Breast epithelium (tissue), 4 donors: ENCODE data around the gene NAV2. TPM values are rescaled to one million over a fixed set of nuclear protein-coding genes. Genes with fewer than 3 reads are reported as not detected.

Experiments used
- DNase-seq, 2 donors: peaks; one replicate each; pipeline ENCODE4 v3.0.0-alpha.2; 2019; ENCODE audit warnings: low spot score in 2 of 2
- H3K27ac ChIP-seq, 2 donors: fragments of 200-600 bp; sonication (generic) in 1 of 2; one replicate each; pipeline ENCODE4 v1.5.1; 2016 to 2019; ENCODE audit warnings: mild to moderate bottlenecking in 1 of 2
- H3K27me3 ChIP-seq, 2 donors: fragments of 200-600 bp; sonication (generic) in 1 of 2; one replicate each; pipeline versions ENCODE4 v1.5.1 to v1.6.0; 2017 to 2019; ENCODE audit warnings: control low read depth in 1 of 2, mild to moderate bottlenecking in 1 of 2
- H3K36me3 ChIP-seq: fragments of 200-600 bp; one replicate; pipeline ENCODE4 v1.5.1; 2019
- H3K4me1 ChIP-seq, 2 donors: fragments of 200-600 bp; sonication (generic); one replicate each; pipeline ENCODE4 v1.5.1; 2016 to 2019; ENCODE audit warnings: control low read depth in 1 of 2
- H3K4me3 ChIP-seq, 3 donors: fragments of 200-600 bp; sonication (generic); 1 replicate in 2 of 3; 2 replicates in 1 of 3; pipeline ENCODE4 v1.5.1; 2016 to 2019; ENCODE audit warnings: mild to moderate bottlenecking in 3 of 3, moderate library complexity in 2 of 3
- H3K9me3 ChIP-seq, 2 donors: fragments of 200-600 bp; sonication (generic) in 1 of 2; one replicate each; pipeline ENCODE4 v1.5.1; 2016 to 2019; ENCODE audit warnings: control low read depth in 1 of 2
- CTCF ChIP-seq, 3 donors: fragments of 450-650 bp; IDR thresholded peaks; one replicate each; pipeline ENCODE4 v1.5.1; 2016 to 2017; ENCODE audit warnings: antibody characterized with exemption in 3 of 3, mild to moderate bottlenecking in 3 of 3, moderate library complexity in 3 of 3
- POLR2A ChIP-seq: fragments of 450-650 bp; IDR thresholded peaks from one replicate; pipeline ENCODE4 v1.6.1; 2016; ENCODE audit warnings: antibody characterized with exemption, mild to moderate bottlenecking, moderate library complexity
- POLR2AphosphoS5 ChIP-seq, 3 donors: sonication (generic); formaldehyde crosslinking; IDR thresholded peaks; one replicate each; pipeline ENCODE4 v1.6.1; 2017; ENCODE audit warnings: antibody characterized with exemption in 3 of 3
- intact Hi-C: fragments of 100-400 bp; cut with DNase I; formaldehyde crosslinking; loops from one replicate; pipeline ENCODE4 v1.15.1; 2023; ENCODE audit warnings: low total_unique reads
- total RNA-seq, 3 donors: library from RNA; depleted of rRNA; stranded (reverse); fragments of >200 nt; gene quantifications; one replicate each; pipeline ENCODE4 v1.1.0, GENCODE V29; 2016

NAV2 gene
- total RNA-seq, 3 donors from 2014 or later, result 28.2 to 61.8 (median 31.4) TPM

- no peak for DNase-seq
- H3K27me3 ChIP-seq, result no peaks in the 10 kb centered on the region
- H3K4me1 ChIP-seq, result peaks cover 0 to 14% of the 10 kb centered on the region in 2 donors
- no peak overlapping the region for H3K27ac ChIP-seq
- intact Hi-C loops, result no loop called here
- no peaks in the 10 kb centered on the region for H3K9me3 ChIP-seq
- TF ChIP-seq POLR2A (no peak), POLR2AphosphoS5 (IDR thresholded peaks at IDR 0.05) (no peak), CTCF (IDR thresholded peaks at IDR 0.05) (no peak)
- no peaks in the 10 kb centered on the region for H3K36me3 ChIP-seq
- H3K4me3 ChIP-seq, result no peak overlapping the region
Measured at GRCh38 chr11:19812096-19812495, 99.5 kb downstream of the NAV2 start.

GRCh38 chr11:19812710-19813109 is 100.1 kb downstream of the NAV2 start:
- Histone ChIP-seq H3K27ac (no peak overlapping the region), H3K27me3 (no peaks in the 10 kb centered on the region), H3K9me3 (no peaks in the 10 kb centered on the region), H3K4me1 (peaks cover 0 to 14% of the 10 kb centered on the region in 2 donors), H3K36me3 (no peaks in the 10 kb centered on the region), H3K4me3 (no peak overlapping the region)
- TF ChIP-seq POLR2A, result no peak
- no peak for TF ChIP-seq CTCF (IDR thresholded peaks at IDR 0.05)
- no peak for TF ChIP-seq POLR2AphosphoS5 (IDR thresholded peaks at IDR 0.05)
- DNase-seq, result no peak
- intact Hi-C loops, result no loop called here

GRCh38 chr11:19813158-19813879 is 100.7 kb downstream of the NAV2 start:
- no peaks in the 10 kb centered on the region for H3K36me3 ChIP-seq
- TF ChIP-seq POLR2AphosphoS5 (IDR thresholded peaks at IDR 0.05) (no peak), POLR2A (no peak), CTCF (IDR thresholded peaks at IDR 0.05) (no peak)
- H3K27me3 ChIP-seq, result no peaks in the 10 kb centered on the region
- peaks cover 0 to 14% of the 10 kb centered on the region in 2 donors for H3K4me1 ChIP-seq
- H3K4me3 ChIP-seq, result no peak overlapping the region
- DNase-seq, result no peak
- intact Hi-C loops, result no loop called here
- no peaks in the 10 kb centered on the region for H3K9me3 ChIP-seq
- H3K27ac ChIP-seq, result peak overlapping the region; percentile 3 to 65

- H3K27me3 ChIP-seq, result no peaks in the 10 kb centered on the region
- H3K4me1 ChIP-seq, result peaks cover 0 to 14% of the 10 kb centered on the region in 2 donors
- intact Hi-C loops, result no loop called here
- TF ChIP-seq POLR2AphosphoS5 (IDR thresholded peaks at IDR 0.05), result no peak
- TF ChIP-seq POLR2A, result no peak
- TF ChIP-seq CTCF (IDR thresholded peaks at IDR 0.05), result no peak
- DNase-seq, result no peak
- no peaks in the 10 kb centered on the region for H3K9me3 ChIP-seq
- H3K27ac ChIP-seq, result peak overlapping the region; percentile 60 to 65
- no peaks in the 10 kb centered on the region for H3K36me3 ChIP-seq
- H3K4me3 ChIP-seq, result no peak overlapping the region
Measured at GRCh38 chr11:19814421-19814820, 101.8 kb downstream of the NAV2 start.

- intact Hi-C loops, result no loop called here
- no peaks in the 10 kb centered on the region for H3K9me3 ChIP-seq
- H3K4me3 ChIP-seq, result no peak overlapping the region
- no peaks in the 10 kb centered on the region for H3K27me3 ChIP-seq
- peak; percentile 45 to 77 for DNase-seq
- TF ChIP-seq CTCF (IDR thresholded peaks at IDR 0.05) (no peak), POLR2AphosphoS5 (IDR thresholded peaks at IDR 0.05) (peak in 1 of 3 donors; percentile 38)
- H3K36me3 ChIP-seq, result no peaks in the 10 kb centered on the region
- peaks cover 0 to 14% of the 10 kb centered on the region in 2 donors for H3K4me1 ChIP-seq
- peak overlapping the region; percentile 60 to 65 for H3K27ac ChIP-seq
Measured at GRCh38 chr11:19816040-19816439, 103.4 kb downstream of the NAV2 start.
